IgD-negative memory B cell (primary cell): ENCODE data around the gene GMDS. TPM values are rescaled to one million over a fixed set of nuclear protein-coding genes. Genes with fewer than 3 reads are reported as not detected.

ENCODE experiments used
- H3K27ac Mint-ChIP-seq, 3 donors: one replicate each; pipeline ENCODE4 v1.8.0; 2020 to 2022; ENCODE audit warnings: mild to moderate bottlenecking in 3 of 3, mixed read lengths in 3 of 3, moderate library complexity in 1 of 3
- H3K27me3 Mint-ChIP-seq: one replicate; pipeline ENCODE4 v1.8.0; 2021; ENCODE audit warnings: mixed read lengths
- H3K36me3 Mint-ChIP-seq: one replicate; pipeline ENCODE4 v1.8.0; 2020; ENCODE audit warnings: mild to moderate bottlenecking, mixed read lengths
- H3K4me1 Mint-ChIP-seq, 3 donors: one replicate each; pipeline ENCODE4 v1.8.0; 2020 to 2022; ENCODE audit warnings: mixed read lengths in 3 of 3, mild to moderate bottlenecking in 1 of 3
- H3K4me3 Mint-ChIP-seq, 4 donors: one replicate each; pipeline ENCODE4 v1.8.0; 2020 to 2022; ENCODE audit warnings: mild to moderate bottlenecking in 4 of 4, mixed read lengths in 4 of 4, moderate library complexity in 3 of 4
- H3K9me3 Mint-ChIP-seq, 3 donors: one replicate each; pipeline ENCODE4 v1.8.0; 2020 to 2021; ENCODE audit warnings: mixed read lengths in 3 of 3, mild to moderate bottlenecking in 1 of 3
- polyA plus RNA-seq: library from polyadenylated mRNA; unstranded; fragments of 300-500 nt; fragmentation: Illumina TruSeq; gene quantifications from one replicate; pipeline ENCODE4 v1.2.3, GENCODE V29; 2021

The GMDS gene
- polyA plus RNA-seq, 1 donor from 2014 or later = 17.0 TPM

DNA sequence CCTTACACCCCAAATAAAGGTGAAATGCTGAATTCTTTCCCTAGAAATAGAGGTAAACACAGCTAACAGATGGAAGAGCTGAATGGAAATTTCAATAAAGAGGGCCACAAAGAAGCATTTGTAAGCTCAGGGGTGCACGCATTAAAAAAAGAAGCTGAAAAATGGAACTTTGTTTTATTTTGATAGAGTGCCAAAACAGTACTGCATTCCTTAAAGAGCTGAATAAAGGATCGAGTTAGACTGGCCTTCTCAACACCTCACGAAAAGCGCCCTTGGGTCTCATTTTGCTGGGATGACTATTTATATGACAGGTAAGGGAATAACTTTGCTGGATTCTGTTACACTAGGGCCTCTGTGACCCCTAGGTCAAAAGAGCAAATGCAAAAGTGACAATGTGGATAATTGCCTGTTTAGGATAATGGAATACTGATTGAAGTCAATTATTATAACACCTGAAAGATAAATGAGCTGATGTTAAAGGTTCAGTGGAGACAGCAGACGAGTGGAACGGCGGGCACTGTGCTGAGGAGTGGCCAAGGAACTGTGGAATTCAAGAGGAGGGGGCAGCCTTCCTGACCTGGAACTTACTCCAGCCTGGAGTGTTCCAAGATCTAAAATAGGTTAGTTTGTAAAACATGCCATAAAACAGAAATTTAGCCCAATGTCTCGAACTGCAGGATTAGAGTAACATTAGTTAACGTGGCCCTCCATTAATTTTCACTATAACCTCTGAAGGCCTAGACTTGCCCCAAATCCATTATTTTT, 467.3 kb downstream of the GMDS start:
- Mint-ChIP-seq H3K4me3 (no peak overlapping the region), H3K9me3 (no peaks in the 10 kb centered on the region), H3K27me3 (no peaks in the 10 kb centered on the region), H3K27ac (no peak overlapping the region), H3K36me3 (peaks cover 5% of the 10 kb centered on the region), H3K4me1 (peaks cover 0 to 1% (median 0%) of the 10 kb centered on the region in 3 donors)

DNA sequence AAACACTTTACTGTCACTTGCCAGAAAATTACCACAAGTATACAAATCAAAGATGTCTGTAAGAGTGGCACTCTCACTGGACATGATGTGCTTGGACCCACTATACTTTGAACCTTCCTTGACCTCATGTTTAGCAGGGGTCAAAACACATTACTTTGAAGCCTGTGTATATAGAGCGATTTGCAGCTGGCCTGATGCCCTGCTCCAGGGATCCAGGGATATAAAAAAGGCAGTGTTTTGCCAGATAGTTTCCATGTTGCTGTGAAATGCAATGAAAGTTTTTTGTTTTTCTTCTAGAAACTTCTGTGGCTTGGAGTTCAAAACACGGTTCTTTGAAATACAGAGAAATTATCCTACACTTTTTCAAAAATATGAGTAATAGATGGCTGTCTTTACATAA, 470.0 kb downstream of the GMDS start:
- peaks cover 2% of the 10 kb centered on the region for H3K36me3 Mint-ChIP-seq

DNA sequence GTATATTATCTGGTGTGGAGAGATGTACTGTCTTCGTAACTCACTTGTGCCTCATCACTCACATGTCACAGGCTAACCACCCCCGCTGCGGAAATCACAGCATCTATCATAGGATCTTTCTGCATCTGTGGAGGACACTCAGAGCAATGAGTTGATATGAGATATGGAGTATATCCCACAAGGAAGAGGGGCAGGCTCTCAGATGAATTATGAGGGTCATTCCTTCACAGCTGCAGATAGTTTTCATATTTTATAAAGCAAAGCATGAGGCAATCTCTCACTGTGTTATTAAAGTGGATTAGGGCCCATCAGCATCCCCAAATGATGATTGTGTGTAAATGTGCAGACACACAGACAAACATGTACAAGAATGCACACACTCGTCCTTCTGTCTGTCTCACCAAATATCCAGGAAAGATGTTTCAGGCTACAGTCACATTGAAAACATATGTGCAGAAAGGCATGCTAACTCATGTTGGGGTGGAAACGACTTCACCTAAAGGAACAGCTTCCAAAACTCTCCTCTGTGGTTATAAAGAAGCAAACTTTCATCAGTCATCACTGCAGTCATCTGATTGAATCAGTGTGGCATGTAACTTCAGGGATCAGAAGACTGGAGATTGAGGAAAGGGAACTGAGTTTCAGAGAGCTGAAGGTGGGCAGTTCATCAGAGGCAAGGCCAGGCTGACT, 471.0 kb downstream of the GMDS start:
- no peaks in the 10 kb centered on the region for H3K27me3 Mint-ChIP-seq
- H3K9me3 Mint-ChIP-seq = no peaks in the 10 kb centered on the region
- H3K36me3 Mint-ChIP-seq = peaks cover 2% of the 10 kb centered on the region
- H3K4me1 Mint-ChIP-seq = peaks cover 0 to 12% (median 8%) of the 10 kb centered on the region in 3 donors
- peak overlapping the region in 1 of 3 donors; percentile 84 for H3K27ac Mint-ChIP-seq
- H3K4me3 Mint-ChIP-seq = peak overlapping the region in 1 of 4 donors; percentile 41

More for the DNA sequence above, 470.0 kb downstream of the GMDS start:
- H3K4me3 Mint-ChIP-seq = no peak overlapping the region
- H3K27me3 Mint-ChIP-seq = no peaks in the 10 kb centered on the region
- peaks cover 0 to 6% (median 3%) of the 10 kb centered on the region in 3 donors for H3K4me1 Mint-ChIP-seq
- H3K27ac Mint-ChIP-seq = no peak overlapping the region
- no peaks in the 10 kb centered on the region for H3K9me3 Mint-ChIP-seq

DNA sequence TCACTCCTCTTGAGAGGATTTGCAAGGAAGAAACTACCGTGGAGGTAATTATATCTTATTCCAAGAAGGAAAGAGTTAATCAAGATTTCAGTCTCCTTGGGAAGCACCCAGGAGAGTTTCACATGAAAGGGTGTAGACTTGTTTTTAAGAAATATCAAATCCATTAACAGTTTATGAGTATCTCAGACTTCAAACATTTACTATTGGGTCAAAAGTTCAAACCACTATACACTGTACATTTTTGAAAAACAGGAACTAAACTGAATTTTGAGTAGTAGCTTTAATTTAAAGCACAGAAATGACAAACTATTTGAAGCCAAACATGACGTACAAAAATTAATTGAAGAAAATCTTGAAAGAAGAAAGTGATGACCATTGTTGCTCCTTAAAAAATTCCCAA, 471.7 kb downstream of the GMDS start:
- H3K4me1 Mint-ChIP-seq = peaks cover 0 to 12% (median 8%) of the 10 kb centered on the region in 3 donors
- H3K9me3 Mint-ChIP-seq = no peaks in the 10 kb centered on the region
- H3K27ac Mint-ChIP-seq = no peak overlapping the region
- H3K27me3 Mint-ChIP-seq = no peaks in the 10 kb centered on the region
- no peak overlapping the region for H3K4me3 Mint-ChIP-seq
- peaks cover 2% of the 10 kb centered on the region for H3K36me3 Mint-ChIP-seq

DNA sequence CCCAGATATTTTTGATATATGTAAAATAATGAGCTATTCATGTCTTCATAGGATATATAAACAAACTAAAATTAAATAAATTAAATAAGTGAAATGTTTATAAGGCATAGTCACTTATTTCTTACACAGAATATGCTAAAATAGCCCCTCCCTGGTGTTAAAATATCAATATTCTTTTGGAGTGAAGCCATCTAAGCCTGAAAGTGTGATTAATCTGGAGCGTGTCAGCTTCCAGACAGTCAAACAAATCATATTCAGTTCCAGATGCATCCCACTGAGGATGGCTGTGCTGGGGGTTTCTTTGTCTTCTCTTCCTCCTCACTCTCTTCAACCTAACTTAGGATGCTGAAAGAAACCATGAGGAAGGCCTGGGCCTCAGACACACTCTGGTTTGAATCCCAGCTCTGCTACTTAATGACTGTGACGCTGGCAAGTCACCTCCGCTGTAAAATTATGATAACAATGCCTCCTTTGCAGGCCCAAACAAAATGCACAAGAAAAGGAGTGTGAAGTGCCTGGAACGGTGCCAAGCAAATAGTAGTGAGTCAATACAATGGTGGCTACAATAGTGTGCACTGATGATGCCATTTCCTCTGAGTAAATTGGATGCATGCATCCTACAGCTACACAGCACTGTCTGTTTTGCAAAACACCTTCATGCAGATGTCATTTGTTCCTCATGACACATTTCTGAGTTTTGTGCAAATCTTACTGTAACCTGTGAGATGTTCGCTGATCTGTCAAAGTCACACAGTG, 474.3 kb downstream of the GMDS start:
- Mint-ChIP-seq H3K4me3 (no peak overlapping the region), H3K27ac (no peak overlapping the region), H3K4me1 (peaks cover 0 to 12% (median 10%) of the 10 kb centered on the region in 3 donors), H3K36me3 (peaks cover 4% of the 10 kb centered on the region), H3K9me3 (no peaks in the 10 kb centered on the region), H3K27me3 (no peaks in the 10 kb centered on the region)

DNA sequence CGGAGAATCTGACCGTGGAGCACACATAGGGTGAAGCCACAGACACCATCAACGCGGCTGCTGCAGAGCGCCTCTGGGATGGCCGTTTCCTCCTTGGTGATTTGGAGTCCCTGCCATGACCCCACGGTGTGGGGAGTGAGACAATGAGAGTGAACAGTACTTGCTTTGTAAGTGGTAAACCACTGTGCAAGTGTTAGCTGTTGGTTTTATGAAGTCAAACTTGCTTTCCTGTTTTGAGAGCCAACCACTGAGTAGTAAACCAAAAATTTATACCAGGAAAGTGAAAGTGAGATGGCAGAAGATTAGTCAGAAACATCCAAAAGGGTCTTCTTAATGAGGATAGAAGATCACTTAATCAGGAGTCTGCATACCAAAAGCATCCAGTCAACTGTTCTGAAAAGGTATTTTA, 475.0 kb downstream of the GMDS start:
- no peaks in the 10 kb centered on the region for H3K9me3 Mint-ChIP-seq
- peaks cover 0 to 12% (median 10%) of the 10 kb centered on the region in 3 donors for H3K4me1 Mint-ChIP-seq

DNA sequence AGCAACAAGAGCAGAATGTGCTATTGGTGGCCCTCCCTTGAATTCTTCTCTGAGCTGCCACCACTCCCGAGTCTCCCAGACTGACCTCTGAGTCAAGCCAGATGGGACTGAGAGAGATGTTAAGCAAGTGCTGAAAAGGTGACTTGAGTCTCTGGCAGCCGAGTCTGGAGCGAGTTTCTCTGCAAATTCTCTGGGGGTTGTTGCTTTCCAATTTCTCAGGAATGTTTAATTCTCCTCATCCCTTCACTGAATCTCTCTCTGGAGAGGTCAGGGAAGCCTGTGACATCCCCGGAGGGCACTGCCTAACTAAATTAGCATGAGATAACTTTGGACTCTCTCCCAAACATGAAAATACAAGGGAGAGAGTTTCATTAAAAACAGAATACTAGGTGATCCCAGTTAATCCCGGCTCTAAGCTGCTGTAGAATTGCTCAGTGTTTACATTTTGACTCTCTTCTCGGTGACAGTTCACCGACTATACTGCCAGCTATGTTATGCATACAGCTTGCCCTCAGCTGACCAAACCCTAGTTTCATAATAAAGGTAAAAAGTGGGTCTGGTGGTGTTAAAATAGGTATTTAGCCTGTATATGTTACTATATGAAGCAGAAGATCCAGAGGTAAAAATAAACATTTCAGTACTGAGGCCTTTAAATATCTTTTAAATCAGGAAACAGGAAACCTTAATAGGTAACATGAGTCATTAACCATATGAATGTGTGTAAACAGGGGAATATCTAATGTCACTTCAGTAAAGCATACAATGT, 477.7 kb downstream of the GMDS start:
- H3K27ac Mint-ChIP-seq = peak overlapping the region in 1 of 3 donors; percentile 8

More for the DNA sequence above, 475.0 kb downstream of the GMDS start:
- Mint-ChIP-seq H3K27ac (no peak overlapping the region), H3K36me3 (peaks cover 4% of the 10 kb centered on the region), H3K4me3 (peak overlapping the region in 3 of 4 donors; percentile 14 to 47 (median 44)), H3K27me3 (no peaks in the 10 kb centered on the region)

DNA sequence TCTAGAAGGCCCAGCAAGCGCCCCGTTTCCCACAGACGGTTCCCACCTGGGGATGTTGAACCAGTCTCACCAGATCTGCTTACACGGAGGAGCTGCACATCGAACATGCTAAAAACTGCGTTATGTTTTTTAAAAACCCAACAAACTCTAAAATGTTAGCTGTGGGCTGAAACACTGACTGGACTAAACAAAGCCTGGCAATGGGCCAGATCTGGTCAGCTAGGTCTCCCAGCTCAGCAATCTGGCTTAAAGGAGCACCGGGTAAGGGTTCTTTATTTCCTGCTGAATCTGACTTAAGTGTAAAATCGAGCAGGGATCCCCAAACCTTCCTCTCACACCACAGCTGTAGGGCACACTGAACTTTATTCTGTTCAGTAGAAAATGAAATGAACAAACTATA, 478.8 kb downstream of the GMDS start:
- Mint-ChIP-seq H3K4me1 (peaks cover 0 to 10% (median 10%) of the 10 kb centered on the region in 3 donors), H3K4me3 (no peak overlapping the region), H3K9me3 (no peaks in the 10 kb centered on the region), H3K36me3 (peaks cover 2% of the 10 kb centered on the region), H3K27me3 (no peaks in the 10 kb centered on the region), H3K27ac (no peak overlapping the region)

More for the DNA sequence above, 477.7 kb downstream of the GMDS start:
- no peaks in the 10 kb centered on the region for H3K27me3 Mint-ChIP-seq
- H3K9me3 Mint-ChIP-seq = no peaks in the 10 kb centered on the region
- H3K4me3 Mint-ChIP-seq = no peak overlapping the region
- H3K4me1 Mint-ChIP-seq = peaks cover 0 to 10% (median 10%) of the 10 kb centered on the region in 3 donors
- peaks cover 4% of the 10 kb centered on the region for H3K36me3 Mint-ChIP-seq

DNA sequence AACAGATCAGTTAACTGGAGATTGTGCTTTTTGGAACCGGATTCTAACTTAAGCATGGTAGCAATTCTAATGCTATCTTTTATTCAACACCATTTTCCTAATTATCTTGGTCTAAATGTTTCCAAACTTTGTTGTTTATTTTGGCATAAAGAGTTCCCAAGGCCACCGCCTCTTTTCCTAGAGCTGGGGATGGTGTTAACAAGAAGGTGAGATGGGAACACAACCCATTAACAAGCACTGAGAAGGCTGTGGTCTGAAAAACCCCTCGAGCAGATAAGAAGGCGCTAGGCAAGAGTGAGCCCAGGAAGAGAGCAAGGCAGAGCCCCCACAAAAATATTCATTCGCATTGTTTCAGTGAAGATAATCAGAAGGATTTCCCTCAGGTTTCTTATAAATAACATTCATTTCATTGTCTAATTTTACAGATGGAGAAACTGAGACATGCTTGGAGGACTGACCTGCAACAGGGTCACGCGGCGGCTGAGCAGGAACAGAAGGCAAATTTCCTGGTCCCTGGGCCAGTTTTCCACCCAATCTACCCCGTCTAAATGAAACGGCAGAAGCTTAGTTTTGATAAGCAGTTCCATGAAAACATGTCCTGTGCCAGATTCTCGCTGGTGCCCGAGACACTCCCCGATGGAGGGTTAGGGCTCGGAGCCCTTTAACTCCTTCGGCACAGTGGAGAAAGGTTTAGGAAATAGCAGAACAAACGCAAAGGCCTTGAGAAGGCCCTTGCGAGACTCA, 480.1 kb downstream of the GMDS start:
- H3K4me1 Mint-ChIP-seq = peaks cover 0 to 6% (median 4%) of the 10 kb centered on the region in 3 donors
- H3K27me3 Mint-ChIP-seq = no peaks in the 10 kb centered on the region
- H3K36me3 Mint-ChIP-seq = peaks cover 2% of the 10 kb centered on the region
- no peak overlapping the region for H3K27ac Mint-ChIP-seq
- no peak overlapping the region for H3K4me3 Mint-ChIP-seq
- H3K9me3 Mint-ChIP-seq = no peaks in the 10 kb centered on the region

DNA sequence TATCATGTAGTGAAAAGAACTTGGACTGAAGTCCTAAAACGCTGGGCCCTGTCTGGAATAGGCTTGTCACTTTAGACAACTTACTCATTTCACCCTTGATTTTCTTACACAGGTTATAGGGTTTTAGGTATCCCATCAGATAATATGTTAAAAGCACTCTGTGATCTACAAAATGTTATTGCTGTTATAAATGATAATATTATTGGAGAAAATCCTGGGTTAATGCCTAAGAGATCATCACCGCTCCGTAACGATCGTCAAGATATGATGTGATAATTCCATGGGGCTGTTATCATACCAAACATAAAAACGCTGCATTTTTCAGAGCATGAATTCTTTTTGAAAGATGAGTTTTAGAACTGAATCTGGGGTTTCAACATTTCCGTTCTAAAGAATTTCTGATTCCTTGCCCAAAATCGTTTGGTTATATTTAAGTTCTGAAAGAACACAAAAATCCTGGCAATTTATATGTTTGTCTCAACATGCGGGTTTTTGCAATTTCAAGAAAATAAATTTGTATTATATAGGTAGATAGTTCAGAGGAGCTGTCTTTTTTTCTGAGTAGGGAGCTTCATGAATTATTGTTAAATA, 480.9 kb downstream of the GMDS start:
- H3K27ac Mint-ChIP-seq = no peak overlapping the region

DNA sequence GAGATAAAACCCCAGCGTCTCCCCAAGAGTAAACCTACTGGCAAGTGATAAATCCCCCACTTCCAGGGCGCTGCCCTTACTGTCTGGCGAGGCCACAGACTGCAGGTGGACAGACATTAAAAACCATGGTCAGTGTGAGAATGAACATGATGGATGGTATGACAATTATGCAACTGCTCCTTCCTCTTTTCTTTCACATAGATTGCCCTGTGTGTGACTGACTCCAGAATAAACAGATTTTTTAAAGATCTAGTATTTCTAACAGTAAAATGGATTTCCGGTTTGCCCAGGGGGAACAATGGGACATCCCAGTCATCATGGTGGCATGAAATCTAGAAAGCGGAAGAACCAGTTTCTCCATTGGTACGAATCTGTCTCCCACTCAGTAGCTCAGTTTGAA, 482.0 kb downstream of the GMDS start:
- Mint-ChIP-seq H3K9me3 (no peaks in the 10 kb centered on the region), H3K4me3 (no peak overlapping the region), H3K36me3 (peaks cover 2% of the 10 kb centered on the region), H3K4me1 (peaks cover 0 to 2% (median 0%) of the 10 kb centered on the region in 3 donors), H3K27ac (no peak overlapping the region), H3K27me3 (no peaks in the 10 kb centered on the region)

More for the DNA sequence above, 480.9 kb downstream of the GMDS start:
- H3K27me3 Mint-ChIP-seq = no peaks in the 10 kb centered on the region
- H3K4me1 Mint-ChIP-seq = peaks cover 0 to 2% (median 0%) of the 10 kb centered on the region in 3 donors
- peaks cover 2% of the 10 kb centered on the region for H3K36me3 Mint-ChIP-seq
- no peaks in the 10 kb centered on the region for H3K9me3 Mint-ChIP-seq
- H3K4me3 Mint-ChIP-seq = no peak overlapping the region

DNA sequence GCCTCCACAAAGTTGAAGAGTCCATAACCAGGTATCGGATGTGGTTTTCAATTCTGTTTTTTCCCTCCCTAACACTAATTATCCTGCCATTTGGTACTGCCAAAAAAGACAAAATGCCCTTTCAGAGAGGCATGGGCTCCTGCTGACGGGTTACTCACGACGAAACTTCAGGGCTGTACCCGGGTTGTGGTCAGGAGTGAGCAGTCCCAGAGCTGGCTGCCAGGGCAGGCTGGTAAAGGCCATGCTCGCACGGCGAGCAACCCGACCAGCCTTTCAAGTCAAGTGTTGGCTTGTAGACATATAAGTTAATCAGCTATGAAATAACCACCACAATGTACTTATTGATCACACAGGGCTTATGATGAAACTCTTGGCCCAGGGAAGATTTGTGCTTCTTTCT, 483.2 kb downstream of the GMDS start:
- H3K4me3 Mint-ChIP-seq = no peak overlapping the region

DNA sequence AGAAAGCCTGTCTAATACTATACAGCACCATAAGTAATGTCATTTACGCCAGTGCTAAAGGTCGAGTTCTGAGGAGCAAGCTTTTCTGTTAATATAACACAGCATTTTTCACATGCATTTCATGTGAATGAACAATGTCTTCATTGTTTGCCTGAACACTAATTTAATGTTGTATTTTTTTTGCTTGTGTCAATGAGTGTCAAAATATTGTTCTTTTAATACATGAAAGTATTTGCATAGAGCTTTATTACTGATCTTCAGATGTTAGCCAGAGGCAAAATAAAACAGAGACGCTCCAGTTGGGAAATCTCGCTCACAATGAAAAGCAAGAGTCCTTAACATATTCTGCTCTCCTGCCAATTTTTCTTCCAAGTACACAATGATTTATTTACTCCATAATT, 483.9 kb downstream of the GMDS start:
- H3K4me3 Mint-ChIP-seq = no peak overlapping the region
- no peak overlapping the region for H3K27ac Mint-ChIP-seq
- no peaks in the 10 kb centered on the region for H3K9me3 Mint-ChIP-seq
- no peaks in the 10 kb centered on the region for H3K36me3 Mint-ChIP-seq
- no peaks in the 10 kb centered on the region for H3K27me3 Mint-ChIP-seq
- H3K4me1 Mint-ChIP-seq = no peaks in the 10 kb centered on the region

More for the DNA sequence above, 483.2 kb downstream of the GMDS start:
- H3K27ac Mint-ChIP-seq = no peak overlapping the region
- H3K27me3 Mint-ChIP-seq = no peaks in the 10 kb centered on the region
- no peaks in the 10 kb centered on the region for H3K4me1 Mint-ChIP-seq
- no peaks in the 10 kb centered on the region for H3K36me3 Mint-ChIP-seq
- no peaks in the 10 kb centered on the region for H3K9me3 Mint-ChIP-seq
